Measurements from ENCODE around the gene CBX2. TPM values are rescaled to one million over a fixed set of nuclear protein-coding genes. Genes with fewer than 3 reads are reported as not detected.

CBX2 gene
- total RNA-seq, 1 donor: 0.86 TPM

DNA sequence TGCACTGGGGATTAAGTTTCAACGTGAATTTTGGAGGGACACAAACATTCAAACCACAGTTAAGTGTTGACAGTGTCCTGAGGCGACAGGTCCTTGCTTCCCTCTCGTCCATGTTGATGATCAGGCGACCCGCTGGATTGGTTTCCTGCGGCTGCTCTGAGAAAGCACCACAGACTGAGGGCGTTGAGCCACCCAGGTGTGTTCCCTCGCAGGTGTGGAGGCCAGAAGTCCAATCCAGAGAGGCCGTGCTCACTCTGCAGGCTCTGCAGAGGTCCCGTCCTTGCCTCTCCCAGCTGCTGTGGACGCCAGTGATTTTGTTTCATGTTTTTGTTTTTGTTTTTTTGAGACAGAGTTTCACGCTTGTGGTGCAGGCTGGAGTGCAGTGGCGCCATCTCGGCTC is 22.4 kb upstream of the CBX2 start:
- TF ChIP-seq, protein P1, sequence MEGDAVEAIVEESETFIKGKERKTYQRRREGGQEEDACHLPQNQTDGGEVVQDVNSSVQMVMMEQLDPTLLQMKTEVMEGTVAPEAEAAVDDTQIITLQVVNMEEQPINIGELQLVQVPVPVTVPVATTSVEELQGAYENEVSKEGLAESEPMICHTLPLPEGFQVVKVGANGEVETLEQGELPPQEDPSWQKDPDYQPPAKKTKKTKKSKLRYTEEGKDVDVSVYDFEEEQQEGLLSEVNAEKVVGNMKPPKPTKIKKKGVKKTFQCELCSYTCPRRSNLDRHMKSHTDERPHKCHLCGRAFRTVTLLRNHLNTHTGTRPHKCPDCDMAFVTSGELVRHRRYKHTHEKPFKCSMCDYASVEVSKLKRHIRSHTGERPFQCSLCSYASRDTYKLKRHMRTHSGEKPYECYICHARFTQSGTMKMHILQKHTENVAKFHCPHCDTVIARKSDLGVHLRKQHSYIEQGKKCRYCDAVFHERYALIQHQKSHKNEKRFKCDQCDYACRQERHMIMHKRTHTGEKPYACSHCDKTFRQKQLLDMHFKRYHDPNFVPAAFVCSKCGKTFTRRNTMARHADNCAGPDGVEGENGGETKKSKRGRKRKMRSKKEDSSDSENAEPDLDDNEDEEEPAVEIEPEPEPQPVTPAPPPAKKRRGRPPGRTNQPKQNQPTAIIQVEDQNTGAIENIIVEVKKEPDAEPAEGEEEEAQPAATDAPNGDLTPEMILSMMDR (IDR thresholded peaks at IDR 0.05; ENCODE audit: insufficient read depth, low read depth, low read length): no peak
- DNase-seq (ENCODE audit: low read depth): no peak
- no peak overlapping the region for H3K4me3 ChIP-seq (ENCODE audit: low read depth, low read length)

GRCh38 chr17:79757140-79757745 is 20.7 kb upstream of the CBX2 start:
- no peak overlapping the region for H3K4me3 ChIP-seq (ENCODE audit: low read depth, low read length)
- DNase-seq (ENCODE audit: low read depth): no peak
- TF ChIP-seq, protein P1 (IDR thresholded peaks at IDR 0.05; ENCODE audit: insufficient read depth, low read depth, low read length): no peak

DNA sequence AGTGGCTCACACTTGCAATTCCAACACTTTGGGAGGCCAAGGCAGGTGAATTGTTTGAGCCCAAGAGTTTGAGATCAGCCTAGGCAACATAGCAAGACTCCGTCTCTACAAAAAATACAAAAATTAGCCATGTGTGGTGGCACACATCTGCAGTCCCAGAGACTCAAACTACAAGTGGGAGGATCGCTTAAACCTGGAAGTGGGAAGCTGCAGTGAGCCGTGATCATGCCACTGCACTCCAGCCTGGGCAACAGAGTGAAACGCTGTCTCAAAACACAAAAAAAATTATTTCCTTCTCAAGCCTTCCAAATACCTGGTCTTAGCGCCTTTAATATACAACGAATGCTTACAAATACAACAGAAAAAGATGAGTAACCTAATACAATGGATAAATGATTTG is 19.7 kb upstream of the CBX2 start:
- DNase-seq (ENCODE audit: low read depth): no peak
- TF ChIP-seq, protein P1 (IDR thresholded peaks at IDR 0.05; ENCODE audit: insufficient read depth, low read depth, low read length): no peak
- no peak overlapping the region for H3K4me3 ChIP-seq (ENCODE audit: low read depth, low read length)

DNA sequence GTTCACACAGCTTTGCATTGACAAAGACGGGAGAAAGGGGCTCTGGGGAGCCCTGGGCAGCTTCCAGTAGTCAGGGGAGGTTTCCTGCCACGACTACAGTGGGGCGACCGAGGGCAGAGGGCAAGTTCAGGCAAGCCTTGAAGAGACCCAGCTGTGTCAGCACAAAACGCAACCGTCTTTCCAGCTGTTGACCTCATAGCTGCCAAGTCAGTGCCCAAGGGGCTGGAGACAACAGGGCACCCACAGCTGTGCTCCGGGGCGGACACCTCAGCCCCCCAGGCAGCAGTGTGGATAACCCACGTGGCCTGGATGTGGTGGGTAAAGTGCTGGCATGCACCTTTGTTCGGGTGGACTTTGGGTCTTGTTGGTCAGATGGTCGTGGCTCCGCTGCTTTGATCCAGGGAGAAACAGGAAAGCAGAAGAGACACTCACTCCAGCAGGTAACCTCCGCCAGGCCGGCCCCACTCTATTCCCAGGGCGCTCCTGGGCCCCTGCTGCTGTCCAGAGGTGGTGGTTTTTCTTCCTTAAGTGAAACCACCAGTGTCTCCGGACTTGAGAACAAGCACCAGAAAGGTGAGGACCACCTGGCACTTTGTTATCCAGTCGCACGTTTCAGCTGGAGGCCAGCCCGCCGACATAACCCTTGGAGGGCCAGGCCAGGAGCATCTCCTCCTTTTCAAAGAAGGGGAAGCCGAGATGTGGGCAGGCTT is 17.6 kb upstream of the CBX2 start:
- no peak overlapping the region for H3K4me3 ChIP-seq (ENCODE audit: low read depth, low read length)
- TF ChIP-seq, protein P1 (IDR thresholded peaks at IDR 0.05; ENCODE audit: insufficient read depth, low read depth, low read length): no peak
- no peak for DNase-seq (ENCODE audit: low read depth)

GRCh38 chr17:79761894-79762589 is 15.9 kb upstream of the CBX2 start:
- H3K4me3 ChIP-seq (ENCODE audit: low read depth, low read length): no peak overlapping the region
- no peak for DNase-seq (ENCODE audit: low read depth)
- TF ChIP-seq, protein P1 (IDR thresholded peaks at IDR 0.05; ENCODE audit: insufficient read depth, low read depth, low read length): no peak

- no peak for DNase-seq (ENCODE audit: low read depth)
- no peak overlapping the region for H3K4me3 ChIP-seq (ENCODE audit: low read depth, low read length)
- TF ChIP-seq, protein P1 (IDR thresholded peaks at IDR 0.05; ENCODE audit: insufficient read depth, low read depth, low read length): no peak
Observed at GRCh38 chr17:79765708-79766107, 12.2 kb upstream of the CBX2 start.
